Activated CD8-positive, alpha-beta memory T cell treated with anti-CD3 and anti-CD28 coated beads, Interleukin-2, amount 10 ng/mL, durations not matched to agents 7 days and 5 days (primary cell): ENCODE data around the gene TNFRSF4. TPM values are rescaled to one million over a fixed set of nuclear protein-coding genes. Genes with fewer than 3 reads are reported as not detected.
"Not testable (repeated sequence)": the region's sequence is repeated elsewhere in the genome, so short reads cannot be mapped to it uniquely, and the experiment has no call there.

Source experiments
- ATAC-seq: fragments of 150-1000 bp; cut with Tn5 transposase; one replicate; pipeline ENCODE4 v1.10.0; 2021; ENCODE audit warnings: moderate library complexity
- CTCF ChIA-PET: fragments of 350-600 bp; sonication (Branson Sonifier 250); formaldehyde crosslinking; loops from one replicate; lab custom pipeline; 2021; ENCODE audit warnings: antibody characterized with exemption; lab: Charles Lee
- DNase-seq: peaks from one replicate; pipeline ENCODE4 v3.0.0-alpha.2; 2020
- H3K27ac Mint-ChIP-seq: one replicate; pipeline ENCODE4 v1.8.0; 2021; ENCODE audit warnings: mild to moderate bottlenecking, mixed read lengths
- H3K27me3 Mint-ChIP-seq: one replicate; pipeline ENCODE4 v1.8.0; 2021; ENCODE audit warnings: mixed read lengths
- H3K36me3 Mint-ChIP-seq: one replicate; pipeline ENCODE4 v1.8.0; 2021; ENCODE audit warnings: mild to moderate bottlenecking, mixed read lengths
- H3K4me1 Mint-ChIP-seq: one replicate; pipeline ENCODE4 v1.8.0; 2021; ENCODE audit warnings: mixed read lengths
- H3K4me3 Mint-ChIP-seq: one replicate; pipeline ENCODE4 v1.8.0; 2021; ENCODE audit warnings: mild to moderate bottlenecking, moderate library complexity, mixed read lengths
- H3K9me3 Mint-ChIP-seq: one replicate; pipeline ENCODE4 v1.8.0; 2022; ENCODE audit warnings: low read depth, mixed read lengths
- total RNA-seq, 2 experiments: library from RNA; stranded (reverse); gene quantifications; one replicate each; pipeline ENCODE4 v1.2.3, GENCODE V29; 2021

The TNFRSF4 gene
- total RNA-seq, 2 experiments from 2014 or later = 8.1 to 72.4 TPM

DNA sequence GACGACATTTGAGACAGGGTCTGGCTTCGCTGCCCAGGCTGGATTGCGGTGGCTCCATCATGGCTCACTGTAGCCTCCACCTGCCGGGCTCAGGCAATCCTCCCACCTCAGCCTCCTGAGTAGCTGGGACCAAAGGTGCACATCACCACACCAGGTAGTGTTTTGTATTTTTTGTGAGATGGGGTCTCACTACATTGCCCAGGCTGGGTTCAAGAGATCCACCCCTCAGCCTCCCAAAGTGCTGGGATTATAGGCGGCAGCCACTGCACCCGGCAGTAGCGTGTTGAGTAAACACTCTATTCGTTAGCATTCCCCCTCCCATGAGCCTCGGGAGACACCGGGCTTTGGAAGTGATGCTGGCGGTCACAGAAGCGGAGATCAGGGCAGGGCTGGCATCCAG lies 39.4 kb upstream of the TNFRSF4 start:
- Mint-ChIP-seq H3K27me3 (no peaks in the 10 kb centered on the region), H3K4me3 (no peak overlapping the region), H3K36me3 (peaks cover 19% of the 10 kb centered on the region), H3K9me3 (no peaks in the 10 kb centered on the region), H3K4me1 (peaks cover 18% of the 10 kb centered on the region), H3K27ac (no peak overlapping the region)
- DNase-seq (no peak), ATAC-seq (no peak)
- CTCF ChIA-PET = no interaction called here

DNA sequence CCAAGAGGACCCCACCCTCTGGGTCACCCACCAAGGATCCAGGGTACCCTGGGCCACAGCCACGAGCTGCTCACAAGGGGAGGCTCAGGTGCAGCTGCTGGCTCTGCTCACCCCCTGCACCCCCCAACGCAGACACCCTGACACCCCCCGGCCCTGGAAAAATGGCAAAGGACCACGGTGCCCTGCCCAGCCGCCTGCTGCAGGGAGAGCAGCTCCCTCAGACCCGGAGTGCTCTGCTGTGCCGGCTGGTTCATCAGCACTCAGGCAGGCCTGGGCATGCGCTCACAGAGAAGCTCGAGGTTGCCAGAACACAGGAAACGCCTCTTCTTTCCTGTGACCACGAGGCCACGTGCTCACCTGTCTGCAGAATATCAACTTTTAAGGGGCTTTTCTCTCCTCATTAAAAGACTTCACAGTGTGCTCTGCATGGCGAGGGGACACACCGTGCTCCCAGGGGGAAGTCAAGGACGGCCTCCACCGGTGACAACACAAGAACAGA lies 36.9 kb upstream of the TNFRSF4 start:
- Mint-ChIP-seq H3K36me3 (peaks cover 13% of the 10 kb centered on the region), H3K4me1 (peaks cover 14% of the 10 kb centered on the region), H3K27me3 (peaks cover 3% of the 10 kb centered on the region), H3K27ac (peak overlapping the region; percentile 81), H3K4me3 (no peak overlapping the region), H3K9me3 (no peaks in the 10 kb centered on the region)
- DNase-seq (peak; percentile 88), ATAC-seq (peak; percentile 97)
- CTCF ChIA-PET = interaction anchor here (0.7 to 1.8 kb wide), 13 partner anchors 9 to 266 kb away, joined by 3 to 46 read pairs (median 4); partner anchors contain the start of genes C1orf159, SDF4 and UBE2J2

DNA sequence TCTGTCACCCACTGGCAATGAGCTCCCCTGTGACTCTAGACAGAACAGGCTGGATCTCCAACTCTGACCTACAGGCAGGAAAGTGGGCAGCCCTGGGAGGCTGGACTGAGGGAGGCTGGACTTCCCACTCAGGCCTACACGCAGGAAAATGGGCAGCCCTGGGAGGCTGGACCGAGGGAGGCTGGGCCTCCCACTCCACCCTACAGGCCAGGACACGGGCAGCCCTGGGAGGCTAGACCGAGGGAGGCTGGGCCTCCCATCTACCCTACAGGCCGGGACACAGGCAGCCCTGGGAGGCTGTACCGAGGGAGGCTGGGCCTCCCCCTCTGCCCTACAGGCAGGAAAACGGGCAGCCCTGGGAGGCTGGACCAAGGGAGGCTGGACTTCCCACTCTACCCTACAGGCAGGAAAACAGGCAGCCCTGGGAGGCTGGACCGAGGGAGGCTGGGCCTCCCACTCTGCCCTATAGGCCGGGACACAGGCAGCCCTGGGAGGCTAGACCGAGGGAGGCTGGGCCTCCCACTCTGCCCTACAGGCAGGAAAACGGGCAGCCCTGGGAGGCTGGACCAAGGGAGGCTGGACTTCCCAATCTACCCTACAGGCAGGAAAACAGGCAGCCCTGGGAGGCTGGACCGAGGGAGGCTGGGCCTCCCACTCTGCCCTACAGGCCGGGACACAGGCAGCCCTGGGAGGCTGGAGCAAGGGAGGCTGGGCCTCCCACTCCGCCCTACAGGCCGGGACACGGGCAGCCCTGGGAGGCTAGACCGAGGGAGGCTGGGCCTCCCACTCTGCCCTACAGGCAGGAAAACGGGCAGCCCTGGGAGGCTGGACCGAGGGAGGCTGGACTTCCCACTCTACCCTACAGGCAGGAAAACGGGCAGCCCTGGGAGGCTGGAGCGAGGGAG lies 34.3 kb upstream of the TNFRSF4 start:
- H3K36me3 Mint-ChIP-seq, CTCF ChIA-PET, DNase-seq, H3K9me3 Mint-ChIP-seq, H3K27me3 Mint-ChIP-seq, ATAC-seq, H3K27ac Mint-ChIP-seq, H3K4me3 Mint-ChIP-seq: not testable (repeated sequence)
- H3K4me1 Mint-ChIP-seq = peaks cover 14% of the 10 kb centered on the region

DNA sequence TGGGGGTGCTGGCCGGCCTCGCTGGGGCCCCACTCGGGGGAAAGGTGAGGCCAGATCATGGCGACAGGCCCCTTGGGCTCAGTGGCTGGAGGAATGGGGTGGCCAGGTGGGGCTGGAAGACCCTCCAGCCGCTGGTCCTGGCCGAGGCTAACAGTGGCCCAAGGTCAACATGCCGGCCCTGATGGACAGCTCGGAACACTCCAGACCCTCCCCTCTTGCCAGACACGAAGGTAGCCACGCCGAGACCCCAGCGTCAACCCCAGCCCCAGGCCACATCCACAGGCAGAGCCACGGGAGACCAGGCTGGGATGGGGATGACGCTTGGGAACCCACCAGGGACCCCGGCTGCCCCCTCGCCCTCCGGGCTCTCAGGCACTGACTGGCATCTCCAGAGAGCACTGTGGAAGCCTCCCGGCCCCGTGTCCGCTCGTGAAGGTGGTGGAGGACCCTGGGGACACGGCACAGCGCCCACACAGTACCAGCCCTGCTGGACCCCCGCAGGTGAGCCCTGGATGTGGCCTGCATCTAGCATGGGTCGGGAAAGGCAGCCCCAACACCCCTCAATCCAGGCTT lies 33.5 kb upstream of the TNFRSF4 start:
- Mint-ChIP-seq H3K27me3 (peaks cover 3% of the 10 kb centered on the region), H3K4me1 (peaks cover 14% of the 10 kb centered on the region), H3K4me3 (no peak overlapping the region), H3K9me3 (no peaks in the 10 kb centered on the region), H3K36me3 (peaks cover 4% of the 10 kb centered on the region), H3K27ac (no peak overlapping the region)
- no peak for DNase-seq
- CTCF ChIA-PET = no interaction called here
- ATAC-seq = no peak

DNA sequence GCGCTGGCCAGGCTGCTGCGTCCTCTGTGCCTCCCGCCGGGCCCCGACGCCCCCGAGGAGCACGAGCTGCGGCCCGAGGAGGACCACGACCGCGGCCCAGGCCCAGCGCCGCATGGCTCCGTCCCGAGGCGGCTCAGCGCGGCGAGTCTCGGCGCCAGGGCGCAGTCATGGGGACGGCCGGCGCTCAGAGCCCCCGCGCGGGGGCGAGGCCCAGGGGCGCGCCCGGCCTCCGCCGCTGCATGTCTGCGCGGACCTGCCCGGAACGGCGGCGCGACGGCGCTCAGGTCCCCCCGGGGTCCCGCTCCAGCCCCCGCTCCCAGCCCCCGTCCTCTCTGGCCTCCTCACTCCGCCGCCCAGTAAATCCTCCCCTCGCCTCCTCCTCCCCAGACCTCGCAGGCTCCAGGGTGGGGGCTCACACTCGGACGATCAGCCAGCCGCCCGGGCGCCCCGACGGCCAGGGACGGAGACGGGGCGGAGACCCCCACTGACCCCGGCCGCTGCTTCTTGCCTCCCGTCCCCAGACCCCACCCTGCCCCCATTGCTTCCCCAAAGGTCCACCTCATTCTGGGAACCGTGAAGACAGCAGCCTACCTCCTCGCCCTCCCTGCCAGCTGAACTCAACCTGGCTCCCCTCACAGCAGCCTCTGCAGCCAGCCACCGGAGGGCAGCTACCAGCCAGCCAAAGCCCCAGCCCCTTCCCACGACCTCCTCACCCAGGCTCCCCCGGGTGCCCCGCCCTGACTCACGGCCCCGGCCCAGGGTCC lies 32.8 kb upstream of the TNFRSF4 start, which contains the start of gene C1QTNF12:
Gene C1QTNF12, minus strand, starts transcription at position 146 of the 764 bp plus-strand sequence. Its CDS starts 32 bp downstream, at position 114.
- H3K27me3 Mint-ChIP-seq = peaks cover 3% of the 10 kb centered on the region
- CTCF ChIA-PET = no interaction called here
- no peak for ATAC-seq
- H3K9me3 Mint-ChIP-seq = no peaks in the 10 kb centered on the region
- H3K36me3 Mint-ChIP-seq = peaks cover 2% of the 10 kb centered on the region
- no peak for DNase-seq
- H3K4me1 Mint-ChIP-seq = peaks cover 14% of the 10 kb centered on the region
- no peak within 1 kb of the TSS for H3K4me3 Mint-ChIP-seq
- H3K27ac Mint-ChIP-seq = no peak within 1 kb of the TSS

DNA sequence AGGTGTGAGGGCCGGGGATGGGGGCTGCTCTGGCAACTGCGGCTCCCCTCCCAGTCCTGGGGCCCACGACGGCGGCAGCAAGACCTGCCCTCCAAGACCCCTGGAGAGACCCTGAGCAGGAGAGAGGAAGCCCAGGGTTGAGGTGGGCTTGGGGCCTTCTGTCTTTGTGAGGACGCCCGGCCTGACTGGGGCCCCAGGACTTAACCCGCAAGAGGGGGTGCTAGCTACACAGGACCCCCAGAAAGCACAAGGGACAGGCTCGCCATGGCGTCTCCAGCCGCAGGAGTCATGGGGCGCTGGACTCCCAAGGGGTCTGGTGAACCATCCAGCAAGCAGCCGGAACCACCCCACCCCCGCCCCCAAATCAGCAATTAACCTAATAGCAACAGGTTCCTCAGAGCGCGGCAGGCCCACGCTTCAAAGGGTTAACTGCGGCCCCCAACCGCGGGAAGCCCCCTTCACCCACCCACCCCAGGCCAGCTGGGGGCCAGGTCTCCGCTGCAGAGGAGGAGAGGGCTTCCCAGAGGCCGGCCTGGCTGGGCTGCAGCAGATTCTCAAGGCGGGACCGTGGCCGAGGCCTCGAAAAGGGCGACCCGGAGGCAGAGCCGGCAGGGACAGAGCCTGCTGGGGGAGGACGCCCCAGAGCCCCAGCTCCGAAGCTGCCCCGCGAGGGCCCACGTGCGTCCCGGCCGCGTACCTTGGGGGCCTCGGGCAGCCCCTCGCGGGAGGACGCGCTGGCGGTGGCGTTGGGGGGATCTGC lies 32.0 kb upstream of the TNFRSF4 start:
- CTCF ChIA-PET = no interaction called here
- Mint-ChIP-seq H3K4me3 (no peak overlapping the region), H3K4me1 (peaks cover 11% of the 10 kb centered on the region), H3K36me3 (peaks cover under 1% of the 10 kb centered on the region), H3K9me3 (no peaks in the 10 kb centered on the region), H3K27ac (no peak overlapping the region), H3K27me3 (peaks cover 3% of the 10 kb centered on the region)
- DNase-seq = no peak
- no peak for ATAC-seq

DNA sequence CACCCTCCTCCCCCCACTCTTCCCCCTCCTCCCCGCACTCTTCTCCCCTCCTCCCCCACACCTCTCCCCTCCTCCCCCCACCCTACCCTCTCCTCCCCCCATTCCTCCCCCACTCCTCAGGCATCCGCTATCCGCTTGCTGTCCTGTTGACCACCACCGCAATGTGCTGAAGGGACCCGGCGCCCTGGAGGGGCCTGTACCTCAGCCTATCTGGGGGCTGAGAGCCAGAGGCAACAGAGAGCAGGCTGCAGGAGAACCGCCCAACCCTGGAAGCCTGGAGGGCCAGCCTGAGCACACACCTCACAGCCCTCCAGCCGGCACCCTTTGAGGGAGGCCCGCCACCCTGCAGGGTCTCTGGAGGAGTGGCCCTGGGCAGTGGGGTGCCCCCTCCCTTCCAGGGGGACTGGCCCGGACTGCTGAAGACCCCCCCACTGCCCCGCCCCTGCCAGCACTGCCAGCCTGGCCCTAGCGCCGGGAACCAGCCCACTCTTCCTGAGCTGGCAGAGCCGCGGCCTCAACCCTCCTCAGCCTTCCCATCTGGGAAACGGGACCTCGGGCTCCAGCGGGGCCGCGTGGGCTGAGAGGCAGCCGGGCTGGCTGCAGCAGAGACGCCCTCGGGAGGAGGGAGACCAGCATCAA lies 31.3 kb upstream of the TNFRSF4 start:
- peak; percentile 34 for ATAC-seq

DNA sequence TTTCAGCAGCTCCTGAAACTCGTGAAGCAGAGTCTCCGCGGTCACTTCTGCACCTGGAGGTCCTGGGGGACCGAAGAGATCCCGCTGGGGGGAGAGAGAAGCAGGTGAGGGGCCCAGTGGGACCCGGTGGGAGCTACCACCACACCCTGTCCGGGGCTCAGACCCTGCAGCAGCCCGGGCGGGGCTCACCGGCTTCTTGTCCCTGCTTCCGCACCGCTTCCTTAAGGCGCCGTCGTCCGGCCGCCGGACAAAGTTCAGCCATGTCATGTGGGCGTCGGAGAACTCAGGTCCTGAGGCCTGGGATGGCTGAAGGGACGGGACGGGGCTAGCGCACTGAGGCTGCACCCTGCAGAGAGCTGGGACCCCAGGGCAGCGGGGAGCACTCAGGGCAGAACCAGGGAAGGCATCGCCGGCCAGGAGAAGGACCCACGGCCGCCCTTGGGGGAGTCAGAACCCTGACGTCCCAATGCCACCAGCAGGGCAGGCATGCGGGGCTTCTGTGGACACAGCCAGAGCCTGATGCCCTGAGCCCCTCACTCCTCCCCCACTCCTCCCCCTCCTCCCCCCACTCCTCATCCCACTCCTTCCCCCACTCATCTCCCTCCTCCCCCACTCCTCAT lies 30.3 kb upstream of the TNFRSF4 start:
- DNase-seq = no peak
- H3K4me1 Mint-ChIP-seq = no peaks in the 10 kb centered on the region
- H3K4me3 Mint-ChIP-seq = no peak overlapping the region
- no peak for ATAC-seq
- no peaks in the 10 kb centered on the region for H3K36me3 Mint-ChIP-seq
- CTCF ChIA-PET = no interaction called here
- H3K27me3 Mint-ChIP-seq = peaks cover 3% of the 10 kb centered on the region
- H3K9me3 Mint-ChIP-seq = no peaks in the 10 kb centered on the region
- H3K27ac Mint-ChIP-seq = no peak overlapping the region

More for the DNA sequence above, 31.3 kb upstream of the TNFRSF4 start:
- Mint-ChIP-seq H3K4me1 (peaks cover 5% of the 10 kb centered on the region), H3K4me3 (no peak overlapping the region), H3K9me3 (no peaks in the 10 kb centered on the region), H3K27ac (no peak overlapping the region), H3K36me3 (no peaks in the 10 kb centered on the region), H3K27me3 (peaks cover 3% of the 10 kb centered on the region)
- CTCF ChIA-PET = no interaction called here
- DNase-seq = no peak

DNA sequence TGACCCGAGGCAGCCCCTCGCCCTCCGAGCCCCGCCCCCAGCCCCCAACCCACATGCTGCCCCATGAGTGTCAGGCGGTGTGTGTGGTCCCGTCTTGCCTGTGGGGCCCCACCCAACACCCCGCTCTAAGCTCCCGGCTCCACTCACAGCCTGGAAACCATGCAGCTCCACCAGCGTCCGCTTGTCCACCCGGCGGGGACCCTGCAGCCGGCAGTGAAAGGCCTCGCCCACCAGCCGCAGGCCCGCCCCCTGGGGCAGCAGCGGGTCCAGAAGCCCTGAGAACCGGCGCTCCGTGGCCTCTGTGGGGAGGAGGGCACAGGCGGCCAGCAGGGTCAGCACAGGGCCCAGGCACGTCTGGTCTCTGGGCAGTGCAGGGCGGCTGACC lies 29.8 kb upstream of the TNFRSF4 start:
- ATAC-seq (no peak), DNase-seq (no peak)
- Mint-ChIP-seq H3K4me3 (no peak overlapping the region), H3K27me3 (peaks cover 3% of the 10 kb centered on the region), H3K27ac (no peak overlapping the region), H3K4me1 (no peaks in the 10 kb centered on the region), H3K36me3 (no peaks in the 10 kb centered on the region), H3K9me3 (no peaks in the 10 kb centered on the region)
- CTCF ChIA-PET = no interaction called here

DNA sequence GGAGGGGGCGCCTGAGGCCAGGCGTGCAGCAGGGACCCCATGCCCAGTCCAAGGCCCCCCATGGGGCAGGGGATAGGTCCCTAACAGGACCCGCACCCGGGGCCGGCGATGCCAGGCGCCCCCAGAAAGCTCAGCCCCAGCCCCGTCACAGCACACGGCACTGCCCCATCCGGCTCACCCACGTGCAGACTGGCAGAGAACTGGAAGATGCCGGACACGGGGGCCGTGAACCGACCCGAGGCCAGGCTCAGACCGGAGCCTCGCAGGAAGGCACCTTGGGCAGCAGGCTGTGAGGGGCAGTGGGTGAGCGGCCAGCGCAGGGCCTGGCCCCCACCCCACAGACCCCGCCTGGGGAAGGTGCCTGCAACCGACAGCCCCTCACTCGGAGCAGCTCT lies 29.3 kb upstream of the TNFRSF4 start:
- Mint-ChIP-seq H3K4me1 (no peaks in the 10 kb centered on the region), H3K4me3 (no peak overlapping the region), H3K27ac (no peak overlapping the region), H3K27me3 (peaks cover 3% of the 10 kb centered on the region), H3K36me3 (no peaks in the 10 kb centered on the region), H3K9me3 (no peaks in the 10 kb centered on the region)
- CTCF ChIA-PET = no interaction called here
- DNase-seq (no peak), ATAC-seq (no peak)

DNA sequence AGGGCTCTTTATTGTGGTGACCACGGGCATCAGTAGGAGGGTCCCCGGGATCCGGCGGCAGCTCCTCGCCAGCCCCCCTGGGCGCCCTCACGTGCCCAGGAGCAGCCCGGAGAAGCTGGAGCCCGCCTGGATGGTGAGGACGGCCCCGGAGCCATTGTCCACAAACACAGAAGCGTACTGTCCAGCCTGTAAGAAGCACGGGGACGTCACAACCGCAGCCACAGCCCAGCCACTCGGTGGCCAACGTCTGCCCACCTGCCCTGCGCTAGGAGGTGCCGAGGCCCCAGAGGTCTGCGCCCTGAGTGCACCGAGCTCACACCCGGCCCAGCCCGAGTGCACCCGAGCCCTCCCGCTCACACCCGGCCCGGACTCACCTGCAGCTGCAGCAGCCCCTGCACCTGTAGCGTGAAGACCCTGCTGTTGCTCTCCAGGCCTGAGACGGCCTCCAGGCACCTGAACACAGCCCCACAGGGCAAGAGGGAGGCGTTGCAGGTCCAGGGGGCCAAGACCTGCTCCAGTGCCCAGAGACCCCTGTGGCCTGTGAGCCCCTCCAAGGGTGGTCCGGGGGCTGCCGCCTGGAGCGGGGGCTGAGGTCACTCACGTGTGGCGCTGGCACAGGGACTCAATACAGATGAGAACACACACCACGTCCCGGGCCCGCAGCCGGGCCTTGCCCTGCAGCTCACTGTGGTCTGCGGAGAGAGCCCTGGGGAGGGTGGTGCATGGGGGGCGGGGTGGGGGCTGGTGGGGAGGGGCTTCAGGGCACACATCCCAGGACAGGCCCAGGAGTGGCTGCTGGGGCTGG lies 28.7 kb upstream of the TNFRSF4 start:
- CTCF ChIA-PET = no interaction called here
- H3K9me3 Mint-ChIP-seq = no peaks in the 10 kb centered on the region
- ATAC-seq (no peak), DNase-seq (no peak)
- H3K36me3 Mint-ChIP-seq = no peaks in the 10 kb centered on the region
- peaks cover 3% of the 10 kb centered on the region for H3K27me3 Mint-ChIP-seq
- H3K4me1 Mint-ChIP-seq = no peaks in the 10 kb centered on the region
- H3K4me3 Mint-ChIP-seq = no peak overlapping the region
- H3K27ac Mint-ChIP-seq = no peak overlapping the region
